Adrenal gland (tissue), 12 donors: ENCODE data around the gene PTPRD. TPM values are rescaled to one million over a fixed set of nuclear protein-coding genes. Genes with fewer than 3 reads are reported as not detected.
"Not testable (repeated sequence)": the region's sequence is repeated elsewhere in the genome, so short reads cannot be mapped to it uniquely, and the experiment has no call there.

Source experiments
- DNase-seq, 7 donors: peaks; one replicate each; pipeline ENCODE4 v3.0.0-alpha.2; 2019 to 2020
- H3K27ac ChIP-seq, 5 donors: fragments of 200-600 bp; sonication (generic) in 4 of 5; 1 replicate in 3 of 5; 2 replicates in 2 of 5; pipeline versions ENCODE4 v1.5.1 to v1.8.0; 2016 to 2020; ENCODE audit warnings: mild to moderate bottlenecking in 1 of 5
- H3K27me3 ChIP-seq: fragments of 200-600 bp; 2 replicates; pipeline ENCODE4 v1.8.0; 2021
- H3K36me3 ChIP-seq, 2 donors: fragments of 200-600 bp; replicated peaks in 1 of 2; 1 replicate in 1 of 2; 2 replicates in 1 of 2; pipeline versions ENCODE4 v1.5.1 to v1.8.0; 2018 to 2022
- H3K4me1 ChIP-seq, 2 donors: fragments of 200-600 bp; replicated peaks in 1 of 2; 1 replicate in 1 of 2; 2 replicates in 1 of 2; pipeline versions ENCODE4 v1.5.1 to v1.8.0; 2018 to 2021
- H3K4me3 ChIP-seq, 4 donors: fragments of 200-600 bp; sonication (generic) in 3 of 4; one replicate each; pipeline ENCODE4 v1.5.1; 2016 to 2018
- H3K9me3 ChIP-seq, 3 donors: fragments of 200-600 bp; sonication (generic) in 1 of 3; replicated peaks in 1 of 3; 1 replicate in 2 of 3; 2 replicates in 1 of 3; pipeline versions ENCODE4 v1.5.1 to v1.8.0; 2016 to 2021
- CTCF ChIP-seq, 6 experiments: fragments of 450-650 bp in 4 of 6; fragments of 200-600 bp in 2 of 6; sonication (generic) in 1 of 6; IDR thresholded peaks; 1 replicate in 5 of 6; 2 replicates in 1 of 6; pipeline versions ENCODE4 v1.5.1 to v1.8.0; 2016 to 2021; ENCODE audit warnings: antibody characterized with exemption in 6 of 6, mild to moderate bottlenecking in 2 of 6, moderate library complexity in 1 of 6
- POLR2A ChIP-seq, 2 donors: fragments of 450-650 bp; IDR thresholded peaks; one replicate each; pipeline ENCODE4 v1.6.1; 2017; ENCODE audit warnings: antibody characterized with exemption in 2 of 2, mild to moderate bottlenecking in 2 of 2, moderate library complexity in 1 of 2
- WGBS, 4 donors: extraction: QIAGEN DNeasy Blood & Tissue Kit in 2 of 4; methylation state at CpG; one replicate each; pipeline versions ENCODE4 v1.1.5 to v1.1.7; 2013 to 2017; 5-methylcytosine and 5-hydroxymethylcytosine counted together
- intact Hi-C, 2 donors: fragments of 100-400 bp; cut with DNase I; formaldehyde crosslinking; loops; one replicate each; pipeline versions ENCODE4 v1.14.1 to v1.15.0; 2022 to 2023
- polyA plus RNA-seq, 3 donors: library from polyadenylated mRNA; stranded (reverse); fragments of 200-250 nt in 2 of 3; fragments of 350-450 nt in 1 of 3; fragmentation: Illumina TruSeq in 1 of 3; extraction: RNeasy Lipid Tissue Mini Kit (QIAGEN cat#74804) in 1 of 3; gene quantifications; one replicate each; pipeline ENCODE4 v1.2.3, GENCODE V29; 2013 to 2014
- total RNA-seq, 9 donors: library from RNA; depleted of rRNA in 4 of 9; stranded (reverse); fragments of >200 nt in 4 of 9; fragments of 120-200 nt in 1 of 9; fragmentation: NEBNext Ultra II Directional in 1 of 9; extraction: Animal tissue kit (Norgen Biotek cat#: 25700) in 1 of 9; gene quantifications; one replicate each; pipeline versions ENCODE4 v1.1.0 to v1.2.4, GENCODE V29; 2013 to 2023
- donor health status: healthy with polysubstance abuse.
- donor health status: Bipolar disorder and iron deficiency.
- donor health status: DM: yes; HTN: yes; CAD: no.
- donor health status: DM: no; HTN: no; CAD: no.
- donor health status: DM: no; HTN: no; CAD: no.
- donor health status: DM: yes; HTN: yes; CAD: no.

PTPRD gene
- total and polyA plus RNA-seq, 12 donors, result 0.61 to 71.2 (median 4.5) TPM

DNA sequence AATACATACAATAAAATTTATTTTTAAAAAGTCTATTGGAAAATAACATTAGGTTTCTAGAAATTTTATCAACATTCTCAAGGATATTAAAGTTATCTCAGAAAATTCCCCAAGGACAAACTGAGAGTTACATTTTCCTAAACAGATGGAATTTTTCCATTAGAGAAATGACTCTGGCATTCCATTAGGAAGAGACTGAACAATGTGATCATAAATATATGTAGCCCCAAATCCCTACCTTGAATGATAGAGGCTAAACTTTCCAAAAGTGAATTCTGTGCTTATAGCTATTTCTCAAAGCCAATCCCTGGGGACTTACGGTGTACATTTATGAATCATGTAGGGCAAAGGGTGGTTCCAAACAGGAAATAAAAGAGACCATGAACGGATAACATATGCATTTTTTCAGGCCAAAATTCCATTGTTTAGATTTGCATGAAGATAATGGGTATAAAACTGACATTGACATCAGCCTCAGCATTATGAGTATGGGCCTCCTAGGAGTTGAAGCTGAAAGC, 1632.2 kb downstream of the PTPRD start:
- TF ChIP-seq POLR2A (IDR thresholded peaks at IDR 0.05) (no peak), CTCF (IDR thresholded peaks at IDR 0.05) (no peak)
- intact Hi-C loops, result no loop called here
- no peak overlapping the region for H3K27ac ChIP-seq
- whole genome bisulfite sequencing, 4 donors, result 27 to 45% (median 36%) methylated on average over 2 of the region's 2 CpGs
- no peaks in the 10 kb centered on the region for H3K36me3 ChIP-seq
- no peaks in the 10 kb centered on the region for H3K27me3 ChIP-seq
- H3K9me3 ChIP-seq, result no peaks in the 10 kb centered on the region
- no peak overlapping the region for H3K4me3 ChIP-seq
- no peak for DNase-seq
- H3K4me1 ChIP-seq, result peaks cover 0 to 4% of the 10 kb centered on the region in 2 donors

GRCh38 chr9:8978334-8978733, 1634.5 kb downstream of the PTPRD start:
- WGBS, 4 donors, result 86 to 94% (median 90%) methylated on average over 6 of the region's 6 CpGs
- intact Hi-C loops, result no loop called here
- no peaks in the 10 kb centered on the region for H3K36me3 ChIP-seq
- TF ChIP-seq CTCF (IDR thresholded peaks at IDR 0.05) (no peak), POLR2A (IDR thresholded peaks at IDR 0.05) (no peak)
- H3K9me3 ChIP-seq, result no peaks in the 10 kb centered on the region
- DNase-seq, result no peak
- H3K27me3 ChIP-seq, result no peaks in the 10 kb centered on the region
- H3K4me1 ChIP-seq, result peaks cover 0 to 4% of the 10 kb centered on the region in 2 donors
- no peak overlapping the region for H3K27ac ChIP-seq
- H3K4me3 ChIP-seq, result no peak overlapping the region

DNA sequence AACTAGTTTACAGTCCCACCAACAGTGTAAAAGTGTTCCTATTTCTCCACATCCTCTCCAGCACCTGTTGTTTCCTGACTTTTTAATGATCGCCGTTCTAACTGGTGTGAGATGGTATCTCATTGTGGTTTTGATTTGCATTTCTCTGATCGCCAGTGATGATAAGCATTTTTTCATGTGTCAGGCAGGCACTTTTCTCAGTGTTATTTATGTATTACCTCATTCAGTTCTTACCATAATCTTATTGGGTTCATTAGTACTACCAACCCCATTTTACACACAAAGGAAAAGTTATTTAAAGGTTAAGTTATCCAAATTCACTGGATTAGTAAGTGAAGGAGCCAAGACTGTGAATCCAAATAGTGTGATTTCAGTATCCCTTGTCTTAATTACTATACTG, 1644.5 kb downstream of the PTPRD start:
- H3K4me3 ChIP-seq, H3K4me1 ChIP-seq, H3K27ac ChIP-seq, H3K27me3 ChIP-seq, intact Hi-C loops, H3K36me3 ChIP-seq, DNase-seq, H3K9me3 ChIP-seq: not testable (repeated sequence)
- 36 to 62% (median 57%) methylated on average over 1 to 3 of the region's 3 CpGs for WGBS, 4 donors

DNA sequence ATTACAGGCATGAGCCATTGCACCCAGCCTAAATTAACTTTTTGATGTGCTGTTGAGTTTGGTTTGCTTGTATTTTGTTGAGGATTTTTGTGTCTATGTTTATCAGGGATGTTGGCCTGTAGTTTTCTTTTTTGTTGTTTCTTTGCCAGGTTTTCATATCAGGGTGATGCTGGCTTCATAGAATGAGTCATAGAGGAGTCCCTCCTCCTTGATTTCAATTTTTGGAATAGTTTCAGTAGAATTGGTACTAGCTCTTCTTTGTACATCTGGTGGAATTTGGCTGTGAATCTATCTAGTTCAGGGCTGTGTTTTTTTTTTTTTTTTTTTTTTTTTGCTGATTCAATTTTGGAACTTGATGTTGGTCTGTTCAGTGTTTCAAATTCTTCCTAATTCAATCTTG, 1648.9 kb downstream of the PTPRD start:
- TF ChIP-seq POLR2A (IDR thresholded peaks at IDR 0.05), result no peak
- no peak for TF ChIP-seq CTCF (IDR thresholded peaks at IDR 0.05)
- Histone ChIP-seq H3K36me3 (no peaks in the 10 kb centered on the region), H3K4me1 (peaks cover 6 to 24% of the 10 kb centered on the region in 2 donors), H3K27ac (peak overlapping the region in 4 of 5 donors; percentile 53 to 70 (median 66)), H3K27me3 (no peaks in the 10 kb centered on the region), H3K4me3 (no peak overlapping the region), H3K9me3 (no peaks in the 10 kb centered on the region)
- DNase-seq, result peak in 3 of 7 donors; percentile 5 to 36 (median 9)
- intact Hi-C loops, result no loop called here

DNA sequence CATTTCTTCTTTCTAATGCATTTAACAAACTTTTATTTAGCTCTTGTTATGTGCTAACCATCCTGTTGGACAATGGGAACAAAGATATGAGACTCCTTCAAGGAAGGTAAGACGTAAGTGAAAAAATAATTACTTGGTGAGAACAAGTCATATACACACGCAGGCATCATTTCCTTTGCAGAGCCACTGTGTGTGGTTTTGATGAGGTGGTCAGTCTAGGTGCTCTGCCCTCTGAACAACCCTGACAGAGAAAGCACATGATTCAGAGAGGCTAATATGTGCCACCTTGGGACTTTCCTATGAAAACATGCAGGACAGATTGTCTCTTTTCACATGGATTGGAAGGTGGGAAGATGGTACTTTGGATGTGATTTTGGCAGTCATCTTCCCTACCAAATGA, 1650.7 kb downstream of the PTPRD start:
- Histone ChIP-seq H3K27ac (peak overlapping the region in 4 of 5 donors; percentile 60 to 81 (median 70)), H3K4me3 (no peak overlapping the region), H3K36me3 (no peaks in the 10 kb centered on the region), H3K9me3 (no peaks in the 10 kb centered on the region), H3K4me1 (peaks cover 6 to 24% of the 10 kb centered on the region in 2 donors), H3K27me3 (no peaks in the 10 kb centered on the region)
- TF ChIP-seq POLR2A (IDR thresholded peaks at IDR 0.05) (no peak), CTCF (IDR thresholded peaks at IDR 0.05) (no peak)
- WGBS, 4 donors, result 84 to 93% (median 90%) methylated on average over 2 of the region's 2 CpGs
- no peak for DNase-seq
- intact Hi-C loops, result no loop called here
